Measurements from ENCODE around the gene FAM184A. TPM values are rescaled to one million over a fixed set of nuclear protein-coding genes. Genes with fewer than 3 reads are reported as not detected.

The FAM184A gene
- total RNA-seq, 4 donors from 2014 or later, result 0.19 to 6.8 (median 1.8) TPM

- Histone ChIP-seq H3K4me3 (no peak overlapping the region), H3K27ac (no peak overlapping the region)
Measured at GRCh38 chr6:119034827-119035458, 43.5 kb downstream of the FAM184A start.

GRCh38 chr6:119032428-119032827, 46.0 kb downstream of the FAM184A start:
- H3K27ac ChIP-seq, result no peak overlapping the region
- 73% methylated on average over 1 of the region's 1 CpG for WGBS
- H3K4me3 ChIP-seq, result no peak overlapping the region
- no peaks in the 10 kb centered on the region for H3K27me3 ChIP-seq
- peaks cover 5% of the 10 kb centered on the region for H3K4me1 ChIP-seq
- H3K36me3 ChIP-seq, result no peaks in the 10 kb centered on the region
- no peaks in the 10 kb centered on the region for H3K9me3 ChIP-seq
- TF ChIP-seq POLR2A (IDR thresholded peaks at IDR 0.05) (no peak), POLR2AphosphoS5 (IDR thresholded peaks at IDR 0.05) (no peak), EP300 (IDR thresholded peaks at IDR 0.05) (no peak), CTCF (IDR thresholded peaks at IDR 0.05) (no peak)
- no peak for DNase-seq (ENCODE audit: low spot score in 2 of 2)

More at GRCh38 chr6:119034827-119035458, 43.5 kb downstream of the FAM184A start:
- peaks cover 5% of the 10 kb centered on the region for H3K4me1 ChIP-seq
- no peak for DNase-seq (ENCODE audit: low spot score in 2 of 2)
- no peaks in the 10 kb centered on the region for H3K36me3 ChIP-seq
- WGBS, result 40% methylated on average over 6 of the region's 6 CpGs
- H3K9me3 ChIP-seq, result no peaks in the 10 kb centered on the region
- TF ChIP-seq POLR2AphosphoS5 (IDR thresholded peaks at IDR 0.05) (no peak), CTCF (IDR thresholded peaks at IDR 0.05) (no peak), EP300 (IDR thresholded peaks at IDR 0.05) (no peak), POLR2A (IDR thresholded peaks at IDR 0.05) (no peak)
- H3K27me3 ChIP-seq, result no peaks in the 10 kb centered on the region

- DNase-seq (ENCODE audit: low spot score in 2 of 2), result no peak
- no peak overlapping the region for H3K27ac ChIP-seq
- no peaks in the 10 kb centered on the region for H3K27me3 ChIP-seq
- no peaks in the 10 kb centered on the region for H3K9me3 ChIP-seq
- H3K36me3 ChIP-seq, result no peaks in the 10 kb centered on the region
- TF ChIP-seq CTCF (IDR thresholded peaks at IDR 0.05), result no peak
- no peak for TF ChIP-seq EP300 (IDR thresholded peaks at IDR 0.05)
- no peak for TF ChIP-seq POLR2A (IDR thresholded peaks at IDR 0.05)
- no peak for TF ChIP-seq POLR2AphosphoS5 (IDR thresholded peaks at IDR 0.05)
- 84% methylated on average over 2 of the region's 2 CpGs for WGBS
- no peak overlapping the region for H3K4me3 ChIP-seq
- H3K4me1 ChIP-seq, result peaks cover 5% of the 10 kb centered on the region
Measured at GRCh38 chr6:119030759-119031158, 47.7 kb downstream of the FAM184A start.

- Histone ChIP-seq H3K4me1 (no peaks in the 10 kb centered on the region), H3K36me3 (no peaks in the 10 kb centered on the region), H3K9me3 (no peaks in the 10 kb centered on the region), H3K4me3 (no peak overlapping the region), H3K27ac (no peak overlapping the region), H3K27me3 (no peaks in the 10 kb centered on the region)
- no peak for TF ChIP-seq EP300 (IDR thresholded peaks at IDR 0.05)
- no peak for TF ChIP-seq CTCF (IDR thresholded peaks at IDR 0.05)
- TF ChIP-seq POLR2A (IDR thresholded peaks at IDR 0.05), result no peak
- no peak for TF ChIP-seq POLR2AphosphoS5 (IDR thresholded peaks at IDR 0.05)
- 91% methylated on average over 2 of the region's 2 CpGs for WGBS
- DNase-seq (ENCODE audit: low spot score in 2 of 2), result no peak
Measured at GRCh38 chr6:119028091-119028490, 50.4 kb downstream of the FAM184A start.

GRCh38 chr6:119027465-119027864, 51.0 kb downstream of the FAM184A start:
- DNase-seq (ENCODE audit: low spot score in 2 of 2), result no peak

More at GRCh38 chr6:119027465-119027864, 51.0 kb downstream of the FAM184A start:
- H3K27ac ChIP-seq, result no peak overlapping the region
- H3K4me3 ChIP-seq, result no peak overlapping the region
- no peaks in the 10 kb centered on the region for H3K9me3 ChIP-seq
- no peaks in the 10 kb centered on the region for H3K27me3 ChIP-seq
- H3K4me1 ChIP-seq, result no peaks in the 10 kb centered on the region
- H3K36me3 ChIP-seq, result no peaks in the 10 kb centered on the region
- WGBS, result 60% methylated on average over 3 of the region's 3 CpGs
- TF ChIP-seq CTCF (IDR thresholded peaks at IDR 0.05), result no peak
- no peak for TF ChIP-seq POLR2AphosphoS5 (IDR thresholded peaks at IDR 0.05)
- TF ChIP-seq EP300 (IDR thresholded peaks at IDR 0.05), result no peak
- no peak for TF ChIP-seq POLR2A (IDR thresholded peaks at IDR 0.05)

Data from suprapubic skin (tissue), 4 donors.